Glomerular visceral epithelial cell (primary cell): Measurements from ENCODE around the gene MEOX2.

Experiments used
- DNase-seq: peaks from one replicate; pipeline ENCODE4 v3.0.0-alpha.2; 2016; ENCODE audit errors: extremely low spot score

The MEOX2 gene

GRCh38 chr7:15610503-15610902, 76.0 kb downstream of the MEOX2 start:
- no peak for DNase-seq

GRCh38 chr7:15609287-15609686, 77.2 kb downstream of the MEOX2 start:
- no peak for DNase-seq

GRCh38 chr7:15607529-15608210, 78.8 kb downstream of the MEOX2 start:
- DNase-seq = no peak

GRCh38 chr7:15606561-15606960, 79.9 kb downstream of the MEOX2 start:
- no peak for DNase-seq

- DNase-seq = no peak
These were observed 82.3 kb downstream of the MEOX2 start for GRCh38 chr7:15604166-15604565.

- peak; percentile 62 for DNase-seq
These were observed 83.4 kb downstream of the MEOX2 start for GRCh38 chr7:15603124-15603523.

DNA sequence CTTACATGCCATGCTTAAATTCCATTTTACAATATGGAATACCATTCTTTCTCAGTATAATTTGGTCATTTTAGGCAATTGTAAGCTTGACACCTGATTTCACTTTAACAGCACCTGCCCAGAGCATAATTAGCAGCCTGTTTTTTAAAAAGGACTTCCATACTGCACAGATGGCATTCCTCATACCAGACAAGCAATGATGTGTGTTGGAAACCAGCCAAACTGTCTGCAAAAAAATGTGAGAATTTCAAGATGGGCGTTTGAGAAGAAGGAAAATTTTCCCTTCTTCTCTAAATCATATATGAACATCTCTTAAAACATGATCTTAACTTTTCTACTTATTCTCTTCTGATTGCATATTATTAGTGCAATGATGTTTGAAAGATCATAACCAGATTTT, 84.2 kb downstream of the MEOX2 start:
- DNase-seq = peak; percentile 52

- DNase-seq = no peak
These were observed 85.3 kb downstream of the MEOX2 start for GRCh38 chr7:15601175-15601574.

DNA sequence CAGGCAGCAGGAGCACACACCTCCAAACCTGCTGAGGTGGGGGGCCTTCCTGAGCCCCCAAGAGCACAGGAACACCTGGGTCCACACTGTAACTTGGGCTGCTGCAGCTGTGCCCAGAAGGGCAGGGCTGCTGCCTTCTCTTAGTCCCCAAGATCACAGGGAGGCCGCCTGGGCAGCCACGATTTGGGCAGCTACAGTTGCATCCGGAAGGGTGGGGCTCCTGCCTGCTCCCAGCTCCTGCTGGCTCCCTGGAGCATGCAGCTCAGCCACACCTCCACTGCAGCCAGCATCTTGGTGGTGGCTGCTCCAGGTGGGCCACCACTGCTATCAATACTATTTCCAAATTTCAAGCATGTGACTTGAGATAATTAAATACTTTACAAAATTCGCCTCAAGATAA, 86.2 kb downstream of the MEOX2 start:
- no peak for DNase-seq

- DNase-seq = no peak
These were observed 92.0 kb downstream of the MEOX2 start for GRCh38 chr7:15594461-15594860.

DNA sequence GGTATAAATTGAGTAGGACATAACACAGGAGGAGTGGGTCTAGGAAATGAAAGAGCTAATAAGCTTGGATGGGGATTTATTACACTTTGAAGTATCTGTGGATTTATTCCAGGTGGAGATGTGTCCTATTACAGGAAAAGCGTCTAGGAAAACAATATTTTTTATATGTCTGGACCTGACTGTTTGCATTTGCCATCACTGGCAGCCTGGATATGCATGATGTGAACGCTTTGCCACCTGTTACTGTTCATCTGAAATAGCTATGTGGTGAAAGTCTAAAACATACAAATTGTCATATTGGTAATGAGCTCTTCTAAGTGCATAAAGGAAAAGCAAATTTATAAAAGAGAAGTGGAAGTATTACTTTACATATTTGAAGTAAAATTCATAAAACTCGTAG, 93.1 kb downstream of the MEOX2 start:
- no peak for DNase-seq

DNA sequence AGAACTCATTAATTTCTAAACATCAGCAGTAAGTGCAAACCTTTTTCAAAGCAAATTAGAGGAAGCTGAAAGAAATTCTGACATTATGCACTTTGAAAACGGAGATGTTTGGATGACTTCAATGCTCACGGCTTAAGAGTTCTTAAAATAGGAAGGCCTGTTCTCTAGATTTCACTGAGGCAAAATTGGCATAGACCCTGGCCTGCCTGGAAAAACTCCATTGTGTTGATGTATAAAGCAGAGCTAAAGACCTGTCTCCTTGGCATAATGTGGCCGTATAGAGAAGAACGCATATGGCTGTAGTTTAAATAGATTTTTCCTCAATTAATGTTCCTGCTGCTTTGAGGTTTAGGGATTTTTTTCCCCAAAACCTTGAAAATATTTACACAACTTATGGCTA, 100.2 kb downstream of the MEOX2 start:
- no peak for DNase-seq

GRCh38 chr7:15584575-15584974, 101.9 kb downstream of the MEOX2 start:
- DNase-seq = no peak

DNA sequence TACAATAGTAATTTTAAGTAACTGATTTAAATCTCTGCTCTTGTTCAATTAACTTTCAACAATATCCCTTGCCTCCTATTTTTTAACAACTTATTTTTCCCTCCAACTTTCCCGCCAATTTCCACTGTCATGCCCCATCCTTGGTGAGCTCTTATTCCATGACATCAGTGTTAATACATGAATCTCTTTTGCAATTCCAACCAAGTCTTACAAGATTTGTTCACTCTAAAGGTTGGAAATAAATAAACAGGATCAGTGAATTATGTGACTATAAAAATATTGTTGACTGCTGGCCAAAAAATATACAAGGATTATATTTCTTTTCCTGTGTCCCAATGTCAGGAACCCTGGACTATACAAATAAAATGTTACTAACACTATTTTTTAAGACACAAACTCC, 103.7 kb downstream of the MEOX2 start:
- DNase-seq = no peak

GRCh38 chr7:15581352-15581951, 105.0 kb downstream of the MEOX2 start:
- no peak for DNase-seq

DNA sequence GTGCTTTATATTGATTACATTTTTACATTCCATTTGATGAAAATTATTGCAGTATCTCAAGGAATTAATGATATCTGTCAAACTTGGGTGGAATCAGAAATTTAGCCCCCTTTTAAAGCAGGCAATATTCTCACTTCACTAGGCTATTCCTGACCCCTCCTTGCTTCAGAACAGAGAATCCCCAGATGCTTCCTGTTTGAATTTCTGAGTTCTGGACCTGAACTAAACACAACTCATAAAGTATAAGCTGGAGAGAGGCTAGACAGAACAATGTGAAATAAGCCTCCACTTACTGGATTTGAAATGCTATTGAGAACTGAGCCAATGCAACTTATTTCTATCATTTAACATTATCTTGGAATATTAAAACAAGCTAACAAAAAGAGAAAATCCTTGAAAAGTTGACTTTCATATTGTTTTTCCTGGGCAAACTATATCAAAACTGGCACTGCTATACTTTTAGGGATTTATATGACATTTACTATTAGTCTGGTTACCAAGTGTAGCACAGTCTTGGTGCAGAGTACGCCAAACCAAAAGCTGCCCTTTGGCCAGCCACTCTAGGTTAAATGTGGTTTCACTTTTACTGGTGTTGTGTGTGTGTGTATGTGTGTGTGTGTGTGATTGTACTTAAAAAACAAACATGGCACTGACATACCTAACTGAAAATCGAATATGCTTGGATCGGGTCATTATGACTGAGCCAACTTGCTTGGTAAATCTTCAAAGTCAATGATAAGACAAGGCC, 105.7 kb downstream of the MEOX2 start:
- no peak for DNase-seq

GRCh38 chr7:15577600-15577999, 108.9 kb downstream of the MEOX2 start:
- DNase-seq = no peak

- no peak for DNase-seq
These were observed 115.1 kb downstream of the MEOX2 start for GRCh38 chr7:15571301-15571878.

DNA sequence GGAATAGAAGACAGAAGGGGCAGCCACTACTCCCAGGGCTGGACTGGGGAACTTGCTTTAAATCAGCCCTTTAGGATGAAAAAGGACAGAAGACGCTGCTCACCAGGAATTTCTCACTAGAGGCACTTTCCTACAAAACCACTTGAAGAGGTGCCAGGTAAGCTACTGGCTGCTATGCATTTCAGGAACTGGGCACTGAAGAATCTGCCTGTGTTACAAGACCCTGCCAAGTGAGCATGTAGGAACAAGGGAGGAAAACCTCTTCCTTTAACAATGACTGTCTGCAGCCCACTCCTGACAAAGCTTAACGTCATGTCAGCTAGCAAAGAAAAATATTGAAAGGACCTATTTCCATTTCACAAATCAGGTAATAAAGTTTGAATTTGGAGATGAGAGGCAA, 118.8 kb downstream of the MEOX2 start:
- no peak for DNase-seq

GRCh38 chr7:15567036-15567435, 119.4 kb downstream of the MEOX2 start:
- DNase-seq = no peak

DNA sequence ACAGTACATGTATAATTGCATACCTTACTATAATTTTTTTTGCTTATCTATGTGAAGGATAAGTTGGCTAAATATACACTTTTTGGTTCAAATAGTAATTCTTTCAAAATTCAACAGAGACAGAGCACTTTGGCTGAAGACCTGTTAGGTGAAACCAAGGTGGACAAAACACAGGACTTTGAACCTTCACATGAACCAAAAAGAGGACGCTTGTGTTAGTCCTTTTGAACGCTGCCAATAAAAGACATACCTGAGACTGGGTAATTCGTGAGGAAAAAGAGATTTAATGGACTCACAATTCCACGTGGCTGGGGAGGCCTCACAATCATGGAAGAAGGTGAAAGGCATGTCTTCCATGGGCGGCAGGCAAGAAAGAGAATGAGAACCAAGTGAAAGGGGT, 120.0 kb downstream of the MEOX2 start:
- DNase-seq = no peak

DNA sequence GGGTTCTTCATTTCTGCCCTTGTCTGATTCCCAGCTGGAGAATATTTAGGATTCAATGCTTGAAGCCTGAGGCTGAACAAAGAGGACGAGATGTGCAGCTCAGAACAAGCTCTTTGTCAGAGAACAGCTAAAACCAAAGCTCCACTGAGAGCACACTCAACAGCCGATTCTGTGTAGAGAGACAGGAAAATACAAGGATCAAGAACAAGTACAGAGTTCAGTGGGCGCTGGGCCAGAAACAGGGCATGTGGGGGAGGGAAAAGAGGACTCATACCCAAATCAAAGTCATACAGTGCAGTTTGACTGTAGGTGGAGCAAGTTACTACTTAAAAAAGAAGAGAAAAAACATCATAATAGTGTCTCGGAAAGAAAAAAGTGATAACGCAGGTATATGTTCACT, 124.6 kb downstream of the MEOX2 start, which contains the start of gene AGMO:
TSS of gene AGMO (minus strand) at position 181 of the 400 bp plus-strand sequence.
- DNase-seq = peak; percentile 56
